Keratinocyte (primary cell): ENCODE measurements around the gene COMT. TPM values are rescaled to one million over a fixed set of nuclear protein-coding genes. Genes with fewer than 3 reads are reported as not detected.

Experiments
- DNase-seq: peaks from one replicate; pipeline ENCODE4 v3.0.0-alpha.2; 2011; ENCODE audit warnings: low read depth, missing footprints, low spot score
- FAIRE-seq: peaks from 2 replicates; lab custom pipeline; 2011; peaks lifted over from hg19 to GRCh38; lab: Jason Lieb, UNC
- H2AFZ ChIP-seq: 2 replicates; pipeline ENCODE4 v1.6.0; 2012; ENCODE audit warnings: low read length, control low read depth, inconsistent platforms; ENCODE audit not compliant: control insufficient read depth
- H3K27ac ChIP-seq: 2 replicates; pipeline ENCODE4 v1.5.1; 2011; ENCODE audit warnings: low read length; ENCODE audit not compliant: control insufficient read depth, insufficient read depth
- H3K27me3 ChIP-seq: 3 replicates; pipeline ENCODE4 v1.6.0; 2011; ENCODE audit warnings: low read length; ENCODE audit not compliant: control insufficient read depth, insufficient read depth; ENCODE audit errors: extremely low read depth
- H3K36me3 ChIP-seq, 2 experiments: 2 replicates in 1 of 2; 3 replicates in 1 of 2; pipeline ENCODE4 v1.5.1; 2011; ENCODE audit warnings: low read length in 2 of 2, mild to moderate bottlenecking in 1 of 2; ENCODE audit not compliant: control insufficient read depth in 2 of 2, insufficient read depth in 2 of 2; ENCODE audit errors: extremely low read depth in 1 of 2
- H3K4me1 ChIP-seq: 3 replicates; pipeline ENCODE4 v1.5.1; 2011; ENCODE audit warnings: low read length; ENCODE audit not compliant: control insufficient read depth, insufficient read depth; ENCODE audit errors: extremely low read depth
- H3K4me2 ChIP-seq: 3 replicates; pipeline ENCODE4 v1.6.0; 2011; ENCODE audit warnings: low read depth, low read length; ENCODE audit not compliant: control insufficient read depth, insufficient read depth; ENCODE audit errors: extremely low read depth
- H3K4me3 ChIP-seq, 3 experiments: fragments of 200-600 bp in 1 of 3; sonication (generic) in 1 of 3; 2 replicates in 2 of 3; 3 replicates in 1 of 3; pipeline ENCODE4 v1.5.1; 2011 to 2016; ENCODE audit warnings: low read length in 3 of 3, mild to moderate bottlenecking in 3 of 3, control low read depth in 2 of 3, inconsistent platforms in 1 of 3, low read depth in 1 of 3, mixed read lengths in 1 of 3, mixed run types in 1 of 3, moderate library complexity in 1 of 3; ENCODE audit not compliant: control insufficient read depth in 2 of 3, insufficient read depth in 2 of 3; ENCODE audit errors: extremely low read depth in 1 of 3
- H3K79me2 ChIP-seq: 2 replicates; pipeline ENCODE4 v1.6.0; 2012; ENCODE audit warnings: low read length; ENCODE audit not compliant: control insufficient read depth, insufficient read depth
- H3K9ac ChIP-seq: 3 replicates; pipeline ENCODE4 v1.6.0; 2011; ENCODE audit warnings: low read length; ENCODE audit not compliant: control insufficient read depth, insufficient read depth; ENCODE audit errors: extremely low read depth
- H3K9me1 ChIP-seq: 3 replicates; pipeline ENCODE4 v1.6.0; 2011; ENCODE audit warnings: low read length; ENCODE audit not compliant: control insufficient read depth, insufficient read depth; ENCODE audit errors: extremely low read depth
- H3K9me3 ChIP-seq: 2 replicates; pipeline ENCODE4 v1.5.1; 2012; ENCODE audit warnings: low read depth, low read length; ENCODE audit not compliant: control insufficient read depth
- H4K20me1 ChIP-seq: 3 replicates; pipeline ENCODE4 v1.6.0; 2011; ENCODE audit warnings: low read length; ENCODE audit not compliant: control insufficient read depth, insufficient read depth; ENCODE audit errors: extremely low read depth
- EZH2 ChIP-seq: IDR thresholded peaks from one replicate; pipeline ENCODE4 v1.6.1; 2012; ENCODE audit warnings: inconsistent platforms, mild to moderate bottlenecking, low read length, moderate library complexity
- dilution Hi-C: fragments of 300-500 bp; cut with MboI; formaldehyde crosslinking; loops from one replicate; pipeline ENCODE4 v1.7.0; 2020; ENCODE audit warnings: low sequenced_read_pairs; ENCODE audit not compliant: extremely low pct_ligation_motif_present
- polyA plus RNA-seq, 5 experiments: library from polyadenylated mRNA; depleted of rRNA in 3 of 5; stranded (reverse) in 3 of 5; stranded (forward) in 1 of 5; unstranded in 1 of 5; fragments of >200 nt; gene quantifications; 1 replicate in 1 of 5; 2 replicates in 3 of 5; 3 replicates in 1 of 5; pipeline versions ENCODE4 v1.2.1 to v1.2.3, GENCODE V29; 2011 to 2012; ENCODE audit warnings: missing spikeins in 2 of 5, low read depth in 1 of 5, low replicate concordance in 1 of 5
- TF ChIP-seq, protein P1 (sequence below), 3 experiments: IDR thresholded peaks in 1 of 3; conservative IDR thresholded peaks in 1 of 3; optimal IDR thresholded peaks in 1 of 3; 2 replicates in 2 of 3; 3 replicates in 1 of 3; pipeline versions ENCODE3 to v1.5.1; 2011; ENCODE audit warnings: low read length in 3 of 3, mild to moderate bottlenecking in 3 of 3, moderate library complexity in 2 of 3, control low read depth in 1 of 3, inconsistent platforms in 1 of 3; ENCODE audit not compliant: insufficient read depth in 2 of 3; ENCODE audit errors: extremely low read depth in 1 of 3

COMT gene
- polyA plus RNA-seq, 1 donor (not counting 4 experiments of a cell fraction or from before 2014, with no cell fraction given), result 139 TPM

DNA sequence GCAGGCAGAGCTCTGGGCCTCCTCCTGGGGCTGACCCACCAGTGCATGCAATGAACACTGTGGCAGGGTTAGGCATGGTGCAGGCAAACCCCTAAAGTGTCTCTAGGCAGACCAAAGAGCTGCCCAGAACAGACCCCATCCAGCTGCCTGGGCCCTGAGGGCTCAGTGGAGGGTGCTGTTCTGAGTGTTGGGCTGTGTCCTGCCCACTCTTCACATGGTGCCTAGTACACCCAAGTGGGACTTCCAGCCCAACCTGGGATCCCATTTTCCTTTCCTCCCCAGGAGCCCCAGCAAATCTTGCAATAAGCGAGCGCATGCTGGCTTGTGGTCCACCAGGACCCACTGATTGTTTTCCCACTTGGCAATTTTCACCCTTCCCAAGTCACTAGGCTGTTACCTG lies 48.6 kb downstream of the COMT start:
- DNase-seq (no peak), FAIRE-seq (no peak)
- peaks cover 13% of the 10 kb centered on the region for H3K4me1 ChIP-seq
- H3K79me2 ChIP-seq, result no peaks in the 10 kb centered on the region
- dilution Hi-C loops, result no loop called here
- H4K20me1 ChIP-seq, result no peaks in the 10 kb centered on the region
- H3K9me3 ChIP-seq, result no peaks in the 10 kb centered on the region
- no peaks in the 10 kb centered on the region for H3K36me3 ChIP-seq
- H3K27me3 ChIP-seq, result no peaks in the 10 kb centered on the region
- H3K9ac ChIP-seq, result no peak overlapping the region
- peaks cover 5% of the 10 kb centered on the region for H3K9me1 ChIP-seq
- no peak overlapping the region for H3K4me2 ChIP-seq
- no peak overlapping the region for H3K4me3 ChIP-seq
- no peak for TF ChIP-seq EZH2
- TF ChIP-seq, protein P1, sequence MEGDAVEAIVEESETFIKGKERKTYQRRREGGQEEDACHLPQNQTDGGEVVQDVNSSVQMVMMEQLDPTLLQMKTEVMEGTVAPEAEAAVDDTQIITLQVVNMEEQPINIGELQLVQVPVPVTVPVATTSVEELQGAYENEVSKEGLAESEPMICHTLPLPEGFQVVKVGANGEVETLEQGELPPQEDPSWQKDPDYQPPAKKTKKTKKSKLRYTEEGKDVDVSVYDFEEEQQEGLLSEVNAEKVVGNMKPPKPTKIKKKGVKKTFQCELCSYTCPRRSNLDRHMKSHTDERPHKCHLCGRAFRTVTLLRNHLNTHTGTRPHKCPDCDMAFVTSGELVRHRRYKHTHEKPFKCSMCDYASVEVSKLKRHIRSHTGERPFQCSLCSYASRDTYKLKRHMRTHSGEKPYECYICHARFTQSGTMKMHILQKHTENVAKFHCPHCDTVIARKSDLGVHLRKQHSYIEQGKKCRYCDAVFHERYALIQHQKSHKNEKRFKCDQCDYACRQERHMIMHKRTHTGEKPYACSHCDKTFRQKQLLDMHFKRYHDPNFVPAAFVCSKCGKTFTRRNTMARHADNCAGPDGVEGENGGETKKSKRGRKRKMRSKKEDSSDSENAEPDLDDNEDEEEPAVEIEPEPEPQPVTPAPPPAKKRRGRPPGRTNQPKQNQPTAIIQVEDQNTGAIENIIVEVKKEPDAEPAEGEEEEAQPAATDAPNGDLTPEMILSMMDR (optimal IDR thresholded peaks at IDR 0.05 in 1 of 3, IDR thresholded peaks at IDR 0.05 in 1 of 3, conservative IDR thresholded peaks at IDR 0.05 in 1 of 3; ENCODE audit: extremely low read depth in 1 of 3, insufficient read depth in 2 of 3, low read length in 3 of 3), result no peak
- H3K27ac ChIP-seq, result no peak overlapping the region
- H2AFZ ChIP-seq, result no peak overlapping the region

DNA sequence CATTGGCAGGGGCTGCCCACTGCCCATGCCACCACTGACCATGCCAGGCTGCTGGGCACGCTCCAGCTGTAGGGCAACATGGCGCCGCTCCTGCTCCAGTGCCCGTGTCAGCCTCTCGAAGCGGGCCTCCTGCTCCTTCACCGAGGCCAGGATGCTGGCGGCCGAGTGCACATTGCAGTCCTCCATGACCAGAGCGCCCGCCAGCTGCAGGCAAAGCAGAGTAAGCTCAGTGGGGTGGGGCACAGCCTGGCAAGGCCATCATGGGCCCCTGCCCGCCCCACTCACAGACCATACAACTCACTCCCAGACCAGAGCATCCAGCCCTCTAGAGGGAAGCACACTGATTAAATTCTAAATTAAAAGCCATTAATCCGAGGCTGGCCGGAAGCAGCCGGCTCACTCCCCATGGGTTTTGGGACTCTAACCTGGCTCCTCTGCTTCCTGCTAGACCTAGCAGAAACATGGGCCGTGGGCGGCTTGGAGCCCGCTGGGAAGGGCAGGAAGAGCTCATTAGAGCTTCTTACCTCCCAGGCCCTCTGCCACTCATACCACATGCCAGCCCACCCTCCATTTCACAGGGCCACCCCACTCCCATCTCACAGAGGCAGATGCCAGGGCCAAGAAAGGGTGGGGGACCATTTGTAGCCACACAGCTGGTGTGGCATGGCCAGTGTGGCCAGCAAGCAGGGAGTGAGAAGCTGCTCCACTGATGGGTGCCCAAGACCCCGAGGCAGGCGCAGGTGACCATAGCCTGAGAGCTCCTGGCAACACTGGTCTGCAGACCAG lies 49.2 kb downstream of the COMT start:
- H3K79me2 ChIP-seq, result no peaks in the 10 kb centered on the region
- H3K4me3 ChIP-seq, result no peak overlapping the region
- FAIRE-seq, result no peak
- H3K9me1 ChIP-seq, result peaks cover 3% of the 10 kb centered on the region
- no peak overlapping the region for H3K4me2 ChIP-seq
- H4K20me1 ChIP-seq, result no peaks in the 10 kb centered on the region
- no peak overlapping the region for H3K9ac ChIP-seq
- dilution Hi-C loops, result no loop called here
- H3K4me1 ChIP-seq, result peaks cover 8% of the 10 kb centered on the region
- H3K27me3 ChIP-seq, result peaks cover 6% of the 10 kb centered on the region
- no peak overlapping the region for H2AFZ ChIP-seq
- H3K9me3 ChIP-seq, result no peaks in the 10 kb centered on the region
- TF ChIP-seq, protein P1 (optimal IDR thresholded peaks at IDR 0.05 in 1 of 3, IDR thresholded peaks at IDR 0.05 in 1 of 3, conservative IDR thresholded peaks at IDR 0.05 in 1 of 3; ENCODE audit: extremely low read depth in 1 of 3, insufficient read depth in 2 of 3, low read length in 3 of 3), result no peak
- no peak for TF ChIP-seq EZH2
- no peak overlapping the region for H3K27ac ChIP-seq
- no peak for DNase-seq
- no peaks in the 10 kb centered on the region for H3K36me3 ChIP-seq
